ENCODE results near the gene JAG2. TPM values are rescaled to one million over a fixed set of nuclear protein-coding genes. Genes with fewer than 3 reads are reported as not detected.
A peak's percentile ranks its signal among the peaks of the same experiment; 100 is the strongest.

JAG2 gene
- total RNA-seq (2012; rRNA removed) = under 0.01 and 2.0 TPM in 2 replicates

GRCh38 chr14:105168496-105168978 is at the start of gene JAG2:
Gene JAG2, minus strand, starts transcription at chr14:105168776. Its CDS starts 356 bp downstream, at chr14:105168420.
- Histone ChIP-seq H3K27me3 (ENCODE audit: control insufficient read depth, insufficient read depth, low read length) (peaks cover 38% of the 10 kb centered on the region), H3K4me3 (ENCODE audit: low read length) (no peak within 1 kb of the TSS), H3K9ac (ENCODE audit: low read depth, low read length) (no peak within 1 kb of the TSS), H3K36me3 (ENCODE audit: insufficient read depth, low read length) (no peaks in the 10 kb centered on the region), H3K4me1 (ENCODE audit: control insufficient read depth, insufficient read depth, low read length) (peaks cover 4% of the 10 kb centered on the region), H3K9me3 (replicated peaks; ENCODE audit: low read length) (no peaks in the 10 kb centered on the region), H3K4me2 (ENCODE audit: low read length) (peak within 1 kb of the TSS; percentile 65)

DNA sequence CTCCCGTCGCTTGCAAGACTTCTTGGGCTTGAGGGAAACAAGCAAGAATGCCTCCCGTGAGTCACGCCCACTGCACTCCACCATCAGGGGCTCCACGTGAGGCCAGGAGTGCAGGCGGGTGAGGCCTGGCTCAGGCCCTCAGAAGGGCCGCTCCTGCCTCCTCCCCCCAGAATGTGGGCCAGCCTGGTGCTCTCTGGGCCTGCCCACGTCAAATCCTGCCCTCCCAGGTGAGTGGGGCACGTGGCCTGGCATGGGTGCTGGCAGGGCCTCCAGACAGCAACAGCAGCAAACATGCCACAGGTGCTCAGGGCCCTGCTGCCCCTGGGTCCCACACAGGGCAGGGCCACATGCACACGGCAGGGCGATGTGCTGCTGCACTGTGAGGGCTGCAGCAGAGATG is 49.2 kb upstream of the JAG2 start:
- Histone ChIP-seq H3K36me3 (ENCODE audit: insufficient read depth, low read length) (peaks cover 30% of the 10 kb centered on the region), H3K4me2 (ENCODE audit: low read length) (no peak overlapping the region), H3K9me3 (replicated peaks; ENCODE audit: low read length) (no peaks in the 10 kb centered on the region), H3K4me3 (ENCODE audit: low read length) (no peak overlapping the region), H3K4me1 (ENCODE audit: control insufficient read depth, insufficient read depth, low read length) (no peaks in the 10 kb centered on the region), H3K27me3 (ENCODE audit: control insufficient read depth, insufficient read depth, low read length) (no peaks in the 10 kb centered on the region), H3K9ac (ENCODE audit: low read depth, low read length) (no peak overlapping the region)

GRCh38 chr14:105216490-105217247 is 48.1 kb upstream of the JAG2 start:
- H3K4me2 ChIP-seq (ENCODE audit: low read length) = no peak overlapping the region
- H3K4me3 ChIP-seq (ENCODE audit: low read length) = no peak overlapping the region
- peaks cover 23% of the 10 kb centered on the region for H3K36me3 ChIP-seq (ENCODE audit: insufficient read depth, low read length)
- no peaks in the 10 kb centered on the region for H3K4me1 ChIP-seq (ENCODE audit: control insufficient read depth, insufficient read depth, low read length)
- H3K9ac ChIP-seq (ENCODE audit: low read depth, low read length) = no peak overlapping the region
- no peaks in the 10 kb centered on the region for H3K27me3 ChIP-seq (ENCODE audit: control insufficient read depth, insufficient read depth, low read length)
- no peaks in the 10 kb centered on the region for H3K9me3 ChIP-seq (replicated peaks; ENCODE audit: low read length)

DNA sequence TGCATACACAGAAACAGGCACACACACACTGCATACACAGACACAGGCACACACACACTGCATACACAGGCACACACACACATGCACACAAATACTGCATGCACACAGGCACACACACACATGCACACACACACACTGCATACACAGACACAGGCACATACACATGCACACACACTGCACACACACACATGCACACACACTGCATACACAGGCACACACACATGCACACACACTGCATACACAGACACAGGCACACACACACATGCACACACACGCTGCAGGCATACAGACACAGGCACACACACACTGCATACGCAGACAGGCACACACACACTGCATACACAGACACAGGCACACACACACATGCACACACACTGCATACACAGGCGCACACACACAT is 47.0 kb upstream of the JAG2 start:
- no peak overlapping the region for H3K4me2 ChIP-seq (ENCODE audit: low read length)
- H3K9ac ChIP-seq (ENCODE audit: low read depth, low read length) = no peak overlapping the region
- H3K4me3 ChIP-seq (ENCODE audit: low read length) = no peak overlapping the region
- no peaks in the 10 kb centered on the region for H3K9me3 ChIP-seq (replicated peaks; ENCODE audit: low read length)
- no peaks in the 10 kb centered on the region for H3K4me1 ChIP-seq (ENCODE audit: control insufficient read depth, insufficient read depth, low read length)
- H3K36me3 ChIP-seq (ENCODE audit: insufficient read depth, low read length) = peaks cover 14% of the 10 kb centered on the region
- no peaks in the 10 kb centered on the region for H3K27me3 ChIP-seq (ENCODE audit: control insufficient read depth, insufficient read depth, low read length)

DNA sequence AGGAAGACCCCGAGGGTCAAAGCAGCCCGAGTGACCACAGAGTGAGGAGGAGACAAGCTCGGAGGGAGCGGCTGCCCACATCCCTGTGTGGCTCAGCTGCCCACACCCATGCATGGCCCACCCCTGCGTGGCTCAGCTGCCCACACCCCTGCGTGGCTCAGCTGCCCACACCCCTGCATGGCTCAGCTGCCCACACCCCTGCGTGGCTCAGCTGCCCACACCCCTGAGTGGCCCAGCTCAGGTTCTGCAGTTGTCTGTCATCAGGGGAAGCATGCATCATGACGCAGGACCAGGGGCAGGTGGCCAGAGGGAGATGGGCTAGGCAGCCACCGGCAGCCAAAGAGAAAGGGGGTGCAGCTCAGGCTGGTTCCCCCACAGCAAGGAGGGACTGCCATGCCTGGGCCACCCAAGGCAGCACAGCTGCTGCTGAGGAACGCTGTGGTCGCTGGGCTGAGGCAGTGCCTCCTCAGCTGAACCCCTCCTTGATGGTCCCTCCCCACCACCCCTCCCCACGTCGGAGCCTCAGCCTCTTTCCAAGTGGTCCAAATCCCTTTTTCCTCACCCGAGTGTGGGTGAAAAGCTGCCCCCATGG is 45.8 kb upstream of the JAG2 start:
- no peak overlapping the region for H3K4me3 ChIP-seq (ENCODE audit: low read length)
- H3K4me2 ChIP-seq (ENCODE audit: low read length) = no peak overlapping the region
- no peaks in the 10 kb centered on the region for H3K27me3 ChIP-seq (ENCODE audit: control insufficient read depth, insufficient read depth, low read length)
- no peaks in the 10 kb centered on the region for H3K9me3 ChIP-seq (replicated peaks; ENCODE audit: low read length)
- H3K4me1 ChIP-seq (ENCODE audit: control insufficient read depth, insufficient read depth, low read length) = no peaks in the 10 kb centered on the region
- no peak overlapping the region for H3K9ac ChIP-seq (ENCODE audit: low read depth, low read length)
- peaks cover 12% of the 10 kb centered on the region for H3K36me3 ChIP-seq (ENCODE audit: insufficient read depth, low read length)

GRCh38 chr14:105213361-105213760 is 44.8 kb upstream of the JAG2 start:
- H3K27me3 ChIP-seq (ENCODE audit: control insufficient read depth, insufficient read depth, low read length) = no peaks in the 10 kb centered on the region
- H3K9ac ChIP-seq (ENCODE audit: low read depth, low read length) = no peak overlapping the region
- H3K9me3 ChIP-seq (replicated peaks; ENCODE audit: low read length) = no peaks in the 10 kb centered on the region
- H3K36me3 ChIP-seq (ENCODE audit: insufficient read depth, low read length) = peaks cover 4% of the 10 kb centered on the region
- H3K4me2 ChIP-seq (ENCODE audit: low read length) = no peak overlapping the region
- H3K4me3 ChIP-seq (ENCODE audit: low read length) = no peak overlapping the region
- no peaks in the 10 kb centered on the region for H3K4me1 ChIP-seq (ENCODE audit: control insufficient read depth, insufficient read depth, low read length)

DNA sequence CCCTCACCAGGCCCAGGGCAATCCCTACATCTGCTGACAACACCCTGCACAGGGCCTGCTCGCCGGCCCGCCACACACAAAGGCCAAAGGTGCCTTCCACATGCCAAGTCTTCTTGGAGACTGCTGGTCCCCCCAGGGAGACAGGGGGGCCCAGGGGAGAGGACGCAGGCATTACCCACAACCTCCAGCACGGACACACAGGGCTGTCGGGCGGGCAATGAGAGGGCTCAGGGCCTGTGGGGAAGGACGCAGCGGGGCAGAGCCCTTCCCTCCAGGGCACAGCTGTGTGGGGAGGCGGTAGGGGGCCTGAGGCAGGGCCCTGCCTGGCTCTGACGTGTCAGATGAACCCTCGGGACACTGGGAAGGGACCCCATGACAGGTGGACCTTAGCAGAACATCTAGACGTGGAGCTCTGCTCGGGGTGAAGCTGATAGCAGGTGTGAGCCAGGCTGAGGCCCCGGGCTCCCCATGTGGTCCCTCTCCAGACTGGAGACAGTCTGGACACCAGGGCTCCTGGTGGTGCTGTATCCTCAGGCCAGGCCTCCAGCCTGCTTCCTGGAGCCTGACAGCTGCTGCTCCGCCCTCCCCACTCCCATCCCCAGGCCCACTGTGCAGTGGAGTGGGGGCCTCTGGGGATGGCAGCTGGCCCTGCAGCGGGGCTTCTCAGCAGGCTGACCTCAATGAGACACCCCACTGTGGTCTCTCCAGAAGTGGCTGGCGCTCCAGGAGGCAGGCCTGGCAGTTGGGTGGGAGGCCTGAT is 44.1 kb upstream of the JAG2 start:
- no peak overlapping the region for H3K4me2 ChIP-seq (ENCODE audit: low read length)
- H3K9me3 ChIP-seq (replicated peaks; ENCODE audit: low read length) = no peaks in the 10 kb centered on the region
- H3K4me1 ChIP-seq (ENCODE audit: control insufficient read depth, insufficient read depth, low read length) = no peaks in the 10 kb centered on the region
- H3K27me3 ChIP-seq (ENCODE audit: control insufficient read depth, insufficient read depth, low read length) = no peaks in the 10 kb centered on the region
- H3K9ac ChIP-seq (ENCODE audit: low read depth, low read length) = no peak overlapping the region
- peaks cover 4% of the 10 kb centered on the region for H3K36me3 ChIP-seq (ENCODE audit: insufficient read depth, low read length)
- no peak overlapping the region for H3K4me3 ChIP-seq (ENCODE audit: low read length)

GRCh38 chr14:105211758-105212089 is 43.1 kb upstream of the JAG2 start:
- Histone ChIP-seq H3K27me3 (ENCODE audit: control insufficient read depth, insufficient read depth, low read length) (no peaks in the 10 kb centered on the region), H3K9ac (ENCODE audit: low read depth, low read length) (no peak overlapping the region), H3K9me3 (replicated peaks; ENCODE audit: low read length) (no peaks in the 10 kb centered on the region), H3K4me2 (ENCODE audit: low read length) (no peak overlapping the region), H3K4me3 (ENCODE audit: low read length) (no peak overlapping the region), H3K36me3 (ENCODE audit: insufficient read depth, low read length) (no peaks in the 10 kb centered on the region), H3K4me1 (ENCODE audit: control insufficient read depth, insufficient read depth, low read length) (no peaks in the 10 kb centered on the region)

DNA sequence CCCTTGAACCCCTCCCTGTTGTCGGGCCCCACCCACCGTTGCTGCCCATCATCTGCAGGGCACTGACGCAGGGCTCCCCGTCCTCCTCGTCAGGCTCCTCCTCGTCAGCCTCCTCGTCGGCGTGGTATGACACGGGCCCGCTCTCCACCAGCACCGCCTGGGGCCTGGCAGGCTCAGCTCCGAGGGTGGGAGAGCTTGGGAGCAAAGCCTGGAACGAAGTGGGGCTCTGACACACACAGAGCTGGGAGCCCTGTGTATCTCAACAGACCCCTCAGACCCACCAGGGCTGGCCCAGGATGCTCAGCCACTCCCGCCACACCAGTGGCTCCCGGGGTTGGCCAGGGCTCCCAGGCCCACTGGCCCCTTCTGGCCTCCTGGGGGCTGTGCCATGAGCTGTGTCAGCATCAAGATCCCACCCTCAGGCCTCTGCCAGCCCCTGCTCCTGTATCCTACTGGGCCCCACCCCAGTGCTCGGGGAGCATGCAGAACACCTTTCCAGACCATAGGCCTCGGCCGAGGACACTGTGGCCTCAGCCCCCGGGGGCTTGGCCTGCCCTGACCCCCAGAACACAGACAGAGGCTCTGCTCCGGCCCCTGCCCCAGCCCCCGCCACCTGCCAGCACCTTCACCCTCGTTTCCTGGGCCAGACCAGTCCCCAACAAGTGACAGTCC is 42.6 kb upstream of the JAG2 start:
- Histone ChIP-seq H3K9ac (ENCODE audit: low read depth, low read length) (no peak overlapping the region), H3K36me3 (ENCODE audit: insufficient read depth, low read length) (no peaks in the 10 kb centered on the region), H3K4me3 (ENCODE audit: low read length) (no peak overlapping the region), H3K4me2 (ENCODE audit: low read length) (no peak overlapping the region), H3K9me3 (replicated peaks; ENCODE audit: low read length) (no peaks in the 10 kb centered on the region), H3K27me3 (ENCODE audit: control insufficient read depth, insufficient read depth, low read length) (no peaks in the 10 kb centered on the region), H3K4me1 (ENCODE audit: control insufficient read depth, insufficient read depth, low read length) (no peaks in the 10 kb centered on the region)

GRCh38 chr14:105210266-105211025 is 41.9 kb upstream of the JAG2 start:
- Histone ChIP-seq H3K4me3 (ENCODE audit: low read length) (no peak overlapping the region), H3K9ac (ENCODE audit: low read depth, low read length) (no peak overlapping the region), H3K4me1 (ENCODE audit: control insufficient read depth, insufficient read depth, low read length) (no peaks in the 10 kb centered on the region), H3K36me3 (ENCODE audit: insufficient read depth, low read length) (no peaks in the 10 kb centered on the region), H3K27me3 (ENCODE audit: control insufficient read depth, insufficient read depth, low read length) (no peaks in the 10 kb centered on the region), H3K9me3 (replicated peaks; ENCODE audit: low read length) (no peaks in the 10 kb centered on the region), H3K4me2 (ENCODE audit: low read length) (no peak overlapping the region)

DNA sequence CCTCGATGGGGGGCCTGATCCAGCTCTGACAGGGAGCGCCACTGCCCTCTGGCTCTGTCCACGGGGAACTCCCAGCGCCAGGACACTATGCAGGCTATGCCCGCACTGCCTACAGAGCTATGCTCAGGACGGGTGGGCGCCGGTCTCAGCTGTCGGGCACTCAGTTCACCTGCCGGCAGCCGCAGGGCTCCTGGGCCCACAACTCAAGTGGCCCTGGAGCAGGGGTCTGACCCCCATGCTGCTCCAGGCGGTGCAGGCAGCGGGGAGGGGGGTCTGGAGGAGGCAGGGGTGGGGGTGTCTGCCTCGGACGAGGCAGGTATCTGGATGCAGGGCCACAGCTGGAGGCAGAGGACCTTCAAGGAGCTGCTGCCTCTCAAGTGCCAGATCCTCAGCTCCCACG is 41.1 kb upstream of the JAG2 start:
- H3K4me3 ChIP-seq (ENCODE audit: low read length) = no peak overlapping the region
- H3K4me2 ChIP-seq (ENCODE audit: low read length) = no peak overlapping the region
- H3K4me1 ChIP-seq (ENCODE audit: control insufficient read depth, insufficient read depth, low read length) = peaks cover 2% of the 10 kb centered on the region
- no peak overlapping the region for H3K9ac ChIP-seq (ENCODE audit: low read depth, low read length)
- no peaks in the 10 kb centered on the region for H3K9me3 ChIP-seq (replicated peaks; ENCODE audit: low read length)
- H3K36me3 ChIP-seq (ENCODE audit: insufficient read depth, low read length) = no peaks in the 10 kb centered on the region
- no peaks in the 10 kb centered on the region for H3K27me3 ChIP-seq (ENCODE audit: control insufficient read depth, insufficient read depth, low read length)
